Esophagus squamous epithelium (tissue), 5 donors: ENCODE measurements around the gene SPECC1L. TPM values are rescaled to one million over a fixed set of nuclear protein-coding genes. Genes with fewer than 3 reads are reported as not detected.

Experiments
- DNase-seq: peaks from one replicate; lab custom pipeline; 2025; lab: John Stamatoyannopoulos, UW
- H3K27ac ChIP-seq, 4 donors: fragments of 200-600 bp; sonication (generic); one replicate each; pipeline ENCODE4 v1.5.1; 2016 to 2019; ENCODE audit warnings: mild to moderate bottlenecking in 1 of 4
- H3K27me3 ChIP-seq, 4 donors: fragments of 200-600 bp; sonication (generic); 1 replicate in 3 of 4; 2 replicates in 1 of 4; pipeline versions ENCODE4 v1.5.1 to v1.6.0; 2017 to 2021; ENCODE audit warnings: antibody characterized with exemption in 1 of 4
- H3K36me3 ChIP-seq, 3 donors: fragments of 200-600 bp; sonication (generic); one replicate each; pipeline ENCODE4 v1.5.1; 2016 to 2019
- H3K4me1 ChIP-seq, 3 donors: fragments of 200-600 bp; sonication (generic); one replicate each; pipeline ENCODE4 v1.5.1; 2017 to 2019
- H3K4me3 ChIP-seq, 4 donors: fragments of 200-600 bp; sonication (generic); 1 replicate in 3 of 4; 2 replicates in 1 of 4; pipeline ENCODE4 v1.5.1; 2016 to 2019; ENCODE audit warnings: mild to moderate bottlenecking in 2 of 4, moderate library complexity in 1 of 4
- H3K9me3 ChIP-seq, 3 donors: fragments of 200-600 bp; sonication (generic); one replicate each; pipeline ENCODE4 v1.5.1; 2016 to 2019
- CTCF ChIP-seq, 6 experiments: fragments of 450-650 bp in 4 of 6; fragments of 200-600 bp in 2 of 6; sonication (generic) in 2 of 6; IDR thresholded peaks; one replicate each; pipeline ENCODE4 v1.5.1; 2016 to 2019; ENCODE audit warnings: antibody characterized with exemption in 6 of 6, mild to moderate bottlenecking in 4 of 6, moderate library complexity in 4 of 6
- POLR2A ChIP-seq, 4 donors: fragments of 450-650 bp; IDR thresholded peaks; one replicate each; pipeline ENCODE4 v1.6.1; 2017; ENCODE audit warnings: antibody characterized with exemption in 4 of 4, mild to moderate bottlenecking in 4 of 4, moderate library complexity in 3 of 4
- WGBS, 2 donors: methylation state at CpG; one replicate each; pipeline ENCODE4 v1.1.5; 2018; 5-methylcytosine and 5-hydroxymethylcytosine counted together
- intact Hi-C: fragments of 100-400 bp; cut with DNase I; formaldehyde crosslinking; loops from one replicate; pipeline ENCODE4 v1.15.0; 2022
- total RNA-seq, 4 donors: library from RNA; depleted of rRNA; stranded (reverse); fragments of >200 nt; gene quantifications; one replicate each; pipeline ENCODE4 v1.1.0, GENCODE V29; 2016
- donor health status: DM: yes; HTN: yes; CAD: no.

Gene SPECC1L
- total RNA-seq, 4 donors from 2014 or later, result 21.4 to 31.9 (median 27.7) TPM

DNA sequence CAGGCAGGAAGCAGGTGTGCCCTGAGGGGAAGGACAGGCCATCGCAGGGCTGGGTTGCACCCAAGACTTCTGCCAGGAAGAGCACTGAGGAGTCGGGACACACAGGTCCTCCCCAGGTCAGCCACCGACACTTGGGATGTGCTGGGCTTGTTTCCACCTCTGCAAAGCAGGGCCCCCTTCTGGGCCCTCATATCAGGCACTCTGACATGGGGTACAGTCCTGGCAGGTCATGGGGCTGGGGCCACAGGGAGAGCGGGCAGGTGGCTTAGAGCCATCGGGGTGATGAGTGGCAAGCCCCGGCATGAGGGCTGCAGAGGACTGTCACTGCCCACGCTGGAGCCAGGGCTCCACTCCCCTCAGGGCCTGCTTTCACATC lies 148.8 kb downstream of the SPECC1L start:
- WGBS, 2 donors, result 40 to 60% methylated on average over 1 to 4 of the region's 7 CpGs
- H3K9me3 ChIP-seq, result no peaks in the 10 kb centered on the region
- intact Hi-C loops, result no loop called here
- H3K27me3 ChIP-seq, result peaks cover 0 to 30% (median 1%) of the 10 kb centered on the region in 4 donors
- no peak for TF ChIP-seq POLR2A (IDR thresholded peaks at IDR 0.05)
- TF ChIP-seq CTCF (IDR thresholded peaks at IDR 0.05), result no peak
- H3K4me3 ChIP-seq, result no peak overlapping the region
- H3K4me1 ChIP-seq, result peaks cover 8 to 46% (median 25%) of the 10 kb centered on the region in 3 donors
- no peak overlapping the region for H3K27ac ChIP-seq
- peaks cover 6 to 40% (median 7%) of the 10 kb centered on the region in 3 donors for H3K36me3 ChIP-seq
- no peak for DNase-seq

DNA sequence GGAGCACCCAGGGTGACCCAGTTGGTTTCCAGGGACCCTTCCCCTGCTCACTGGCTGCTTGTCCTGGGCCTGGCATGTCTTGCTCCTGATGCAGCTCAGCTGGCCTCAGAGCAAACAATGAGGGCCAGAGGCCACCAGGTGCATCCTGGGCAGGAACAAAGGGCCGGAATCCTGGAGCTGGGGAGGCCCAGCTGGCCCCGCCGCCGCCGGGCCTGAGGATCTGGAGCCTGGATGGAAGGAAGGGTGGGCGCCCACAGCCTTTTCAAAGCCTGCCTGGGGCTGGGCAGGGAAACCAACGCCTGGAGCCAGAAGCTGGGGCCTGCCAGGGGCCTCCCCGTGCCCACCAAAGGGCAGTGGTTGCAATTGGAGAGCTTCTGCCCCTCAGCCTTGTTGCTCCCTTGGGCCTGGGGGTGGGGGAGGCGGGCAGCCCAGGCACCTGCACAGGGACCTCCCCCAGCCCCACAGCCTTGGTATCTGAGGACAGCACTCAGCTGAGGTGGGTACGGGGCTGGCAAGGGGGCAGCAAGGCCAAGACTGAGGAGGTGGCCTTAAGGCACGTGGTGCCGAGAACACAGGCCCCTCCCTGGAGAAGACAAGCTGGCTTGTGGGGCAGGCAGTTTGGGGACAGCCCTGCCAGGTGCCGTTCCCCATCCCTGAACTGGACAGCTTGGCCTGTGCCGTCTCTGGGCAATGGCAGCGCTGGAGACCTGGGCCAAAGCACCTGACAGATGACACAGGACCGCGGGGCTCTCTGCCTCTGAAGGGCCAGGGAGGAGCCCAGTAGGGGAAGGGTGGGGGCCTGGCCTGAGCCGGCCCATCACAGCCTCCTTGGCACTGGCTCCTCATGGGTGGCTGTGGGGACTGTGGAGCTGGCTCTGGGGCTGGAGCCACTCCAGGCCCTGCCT lies 149.7 kb downstream of the SPECC1L start:
- TF ChIP-seq POLR2A (IDR thresholded peaks at IDR 0.05) (no peak), CTCF (IDR thresholded peaks at IDR 0.05) (no peak)
- Histone ChIP-seq H3K9me3 (no peaks in the 10 kb centered on the region), H3K4me3 (no peak overlapping the region), H3K36me3 (peaks cover 0 to 31% (median 0%) of the 10 kb centered on the region in 3 donors), H3K4me1 (peaks cover 8 to 55% (median 27%) of the 10 kb centered on the region in 3 donors), H3K27me3 (peaks cover 0 to 39% (median 2%) of the 10 kb centered on the region in 4 donors), H3K27ac (no peak overlapping the region)
- 47% methylated on average over 3 of the region's 18 CpGs; no CpG with 5 or more reads in 1 of the 2 donors for WGBS, 2 donors
- DNase-seq, result no peak
- intact Hi-C loops, result loop anchor here (5.0 kb wide), 1 partner anchor 97 kb away; no protein-coding TSS in a partner anchor

GRCh38 chr22:24420977-24421343 lies 150.3 kb downstream of the SPECC1L start:
- no peak overlapping the region for H3K4me3 ChIP-seq
- WGBS, 2 donors, result 50 to 60% methylated on average over 1 to 2 of the region's 11 CpGs
- H3K9me3 ChIP-seq, result no peaks in the 10 kb centered on the region
- H3K36me3 ChIP-seq, result peaks cover 0 to 25% (median 0%) of the 10 kb centered on the region in 3 donors
- peaks cover 8 to 55% (median 27%) of the 10 kb centered on the region in 3 donors for H3K4me1 ChIP-seq
- no peak overlapping the region for H3K27ac ChIP-seq
- peaks cover 0 to 45% (median 2%) of the 10 kb centered on the region in 4 donors for H3K27me3 ChIP-seq
- intact Hi-C loops, result loop anchor here (5.0 kb wide), 1 partner anchor 96 kb away; no protein-coding TSS in a partner anchor
- TF ChIP-seq CTCF (IDR thresholded peaks at IDR 0.05) (no peak), POLR2A (IDR thresholded peaks at IDR 0.05) (no peak)
- no peak for DNase-seq

DNA sequence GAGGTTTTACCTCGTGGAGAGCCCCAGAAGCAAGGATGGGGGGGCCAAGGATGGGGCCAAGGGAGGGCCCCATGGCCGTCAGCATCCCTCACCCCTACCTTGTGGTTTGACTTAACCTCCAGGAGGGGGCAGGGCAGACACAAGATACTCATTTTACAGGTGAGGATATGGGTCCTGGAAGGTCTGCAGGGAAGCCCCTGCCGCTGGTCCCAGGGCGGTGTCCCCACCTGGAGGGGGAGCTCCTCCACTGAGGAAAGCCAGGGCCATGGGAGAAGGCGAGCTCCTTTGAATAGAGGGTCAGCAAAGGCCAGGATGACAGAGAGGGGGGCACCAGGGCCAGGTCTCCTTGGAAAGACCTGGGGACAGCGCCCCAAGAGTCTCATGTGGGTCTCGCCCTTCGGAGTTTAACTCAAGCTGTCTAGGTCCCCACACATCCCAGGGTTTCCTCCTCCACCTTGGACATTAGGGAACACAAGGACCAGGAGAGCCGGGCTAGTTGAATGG lies 150.8 kb downstream of the SPECC1L start:
- 39 to 50% methylated on average over 3 to 7 of the region's 9 CpGs for WGBS, 2 donors
- no peak for DNase-seq
- intact Hi-C loops, result loop anchor here (5.0 kb wide), 1 partner anchor 96 kb away; no protein-coding TSS in a partner anchor
- H3K36me3 ChIP-seq, result peaks cover 0 to 20% (median 0%) of the 10 kb centered on the region in 3 donors
- H3K4me1 ChIP-seq, result peaks cover 8 to 55% (median 27%) of the 10 kb centered on the region in 3 donors
- peaks cover 0 to 50% (median 2%) of the 10 kb centered on the region in 4 donors for H3K27me3 ChIP-seq
- no peaks in the 10 kb centered on the region for H3K9me3 ChIP-seq
- TF ChIP-seq CTCF (IDR thresholded peaks at IDR 0.05) (peak in 2 of 6 experiments; percentile 17 to 33), POLR2A (IDR thresholded peaks at IDR 0.05) (no peak)
- H3K4me3 ChIP-seq, result no peak overlapping the region
- no peak overlapping the region for H3K27ac ChIP-seq
